ENCODE data around the gene MSL3B.

Gene MSL3B

GRCh38 chr2:233862261-233862768 lies 5.9 kb downstream of the MSL3B start:
- Histone ChIP-seq H3K36me3 (ENCODE audit: control insufficient read depth in 4 of 4, insufficient read depth in 3 of 4, low read depth in 1 of 4, low read length in 3 of 4) (no peaks in the 10 kb centered on the region), H3K4me3 (ENCODE audit: low read depth in 1 of 3, low read length in 3 of 3) (no peak overlapping the region), H3K27me3 (ENCODE audit: control insufficient read depth in 4 of 4, insufficient read depth in 4 of 4, low read length in 3 of 4) (no peaks in the 10 kb centered on the region), H3K27ac (ENCODE audit: low read depth in 1 of 2, low read length in 2 of 2) (no peak overlapping the region), H3K9ac (ENCODE audit: low read depth in 1 of 2, low read length in 2 of 2) (no peak overlapping the region), H3K9me3 (ENCODE audit: control insufficient read depth in 4 of 4, low read length in 3 of 4) (no peaks in the 10 kb centered on the region), H3K4me1 (ENCODE audit: control insufficient read depth in 4 of 4, insufficient read depth in 4 of 4, low read length in 3 of 4) (peaks cover 0 to 2% (median 0%) of the 10 kb centered on the region in 4 donors)
- DNase-seq (ENCODE audit: low spot score): no peak
- no peak for TF ChIP-seq MAX (IDR thresholded peaks at IDR 0.05)
- no peak for TF ChIP-seq TAF1 (conservative IDR thresholded peaks at IDR 0.05)
- no peak for TF ChIP-seq RAD21 (IDR thresholded peaks at IDR 0.05)
- no peak for TF ChIP-seq FOXA2 (IDR thresholded peaks at IDR 0.05)
- TF ChIP-seq CTCF (IDR thresholded peaks at IDR 0.05; ENCODE audit: low read depth, low read length, missing input control): no peak
- TF ChIP-seq RXRA (IDR thresholded peaks at IDR 0.05): no peak
- TF ChIP-seq NR2F2 (IDR thresholded peaks at IDR 0.05): no peak
- no peak for TF ChIP-seq ZBTB33 (IDR thresholded peaks at IDR 0.05)
- TF ChIP-seq SP1 (IDR thresholded peaks at IDR 0.05): no peak
- TF ChIP-seq EGR1 (IDR thresholded peaks at IDR 0.05; ENCODE audit: low read depth in 2 of 2): no peak
- no peak for TF ChIP-seq JUND (IDR thresholded peaks at IDR 0.05)
- TF ChIP-seq ATF3 (IDR thresholded peaks at IDR 0.05): no peak
- no peak for TF ChIP-seq HNF4G (IDR thresholded peaks at IDR 0.05)
- TF ChIP-seq FOXA1 (IDR thresholded peaks at IDR 0.05): no peak
- 78% methylated on average over 4 of the region's 4 CpGs for WGBS

- peaks cover 6 to 8% (median 7%) of the 10 kb centered on the region in 4 donors for H3K4me1 ChIP-seq (ENCODE audit: control insufficient read depth in 4 of 4, insufficient read depth in 4 of 4, low read length in 3 of 4)
- H3K4me3 ChIP-seq (ENCODE audit: low read depth in 1 of 3, low read length in 3 of 3): no peak overlapping the region
- H3K27me3 ChIP-seq (ENCODE audit: control insufficient read depth in 4 of 4, insufficient read depth in 4 of 4, low read length in 3 of 4): no peaks in the 10 kb centered on the region
- DNase-seq (ENCODE audit: low spot score): no peak
- 91% methylated on average over 4 of the region's 4 CpGs for WGBS
- no peaks in the 10 kb centered on the region for H3K9me3 ChIP-seq (ENCODE audit: control insufficient read depth in 4 of 4, low read length in 3 of 4)
- no peaks in the 10 kb centered on the region for H3K36me3 ChIP-seq (ENCODE audit: control insufficient read depth in 4 of 4, insufficient read depth in 3 of 4, low read depth in 1 of 4, low read length in 3 of 4)
- TF ChIP-seq ATF3 (IDR thresholded peaks at IDR 0.05) (no peak), SP1 (IDR thresholded peaks at IDR 0.05) (no peak), EGR1 (IDR thresholded peaks at IDR 0.05; ENCODE audit: low read depth in 2 of 2) (no peak), JUND (IDR thresholded peaks at IDR 0.05) (no peak)
- no peak overlapping the region for H3K9ac ChIP-seq (ENCODE audit: low read depth in 1 of 2, low read length in 2 of 2)
- no peak overlapping the region for H3K27ac ChIP-seq (ENCODE audit: low read depth in 1 of 2, low read length in 2 of 2)
Observed at GRCh38 chr2:233858331-233858730, 9.9 kb downstream of the MSL3B start.
